ENCODE data around the gene ESYT3.
"Not testable (repeated sequence)": the region's sequence is repeated elsewhere in the genome, so short reads cannot be mapped to it uniquely, and the experiment has no call there.

The ESYT3 gene

DNA sequence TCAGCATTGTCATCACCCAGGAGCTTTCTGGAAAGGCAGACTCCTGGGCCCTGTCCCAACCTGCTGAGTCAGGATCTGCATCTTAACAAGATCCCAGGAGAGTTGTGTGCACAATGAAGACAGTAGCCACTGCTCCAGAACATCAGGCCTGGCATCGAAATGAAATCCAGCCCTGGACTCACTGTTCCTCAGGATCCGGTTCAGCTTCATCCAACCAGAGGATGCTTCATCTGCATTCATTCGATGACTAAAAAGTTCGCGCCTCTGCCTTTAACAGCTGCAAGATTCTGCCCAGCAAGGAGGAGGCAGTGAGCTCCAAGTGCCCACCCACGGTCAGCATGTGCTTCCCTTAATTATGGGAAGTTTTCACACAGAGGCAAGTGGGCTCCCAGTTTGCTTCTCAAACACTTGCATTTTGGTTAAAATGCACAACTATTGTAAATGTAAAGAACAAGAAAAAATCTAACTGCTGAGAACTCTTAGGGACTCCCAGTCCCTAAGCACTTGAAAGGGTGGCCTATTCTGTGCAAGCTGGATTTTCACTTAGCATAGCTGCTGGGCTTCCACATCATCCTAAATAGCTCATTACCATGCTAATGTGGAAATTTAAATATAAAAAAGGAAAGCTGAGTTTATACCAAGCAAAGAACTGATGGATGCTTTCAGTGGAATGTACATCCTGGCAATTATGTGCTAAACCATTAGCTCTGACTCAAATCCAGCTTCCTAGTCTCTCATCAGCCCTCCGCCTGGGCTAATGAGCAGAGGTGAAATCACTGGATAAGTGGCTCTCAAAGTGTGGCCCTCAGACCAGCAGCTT, 25.5 kb upstream of the ESYT3 start:
- TF ChIP-seq, protein P1, sequence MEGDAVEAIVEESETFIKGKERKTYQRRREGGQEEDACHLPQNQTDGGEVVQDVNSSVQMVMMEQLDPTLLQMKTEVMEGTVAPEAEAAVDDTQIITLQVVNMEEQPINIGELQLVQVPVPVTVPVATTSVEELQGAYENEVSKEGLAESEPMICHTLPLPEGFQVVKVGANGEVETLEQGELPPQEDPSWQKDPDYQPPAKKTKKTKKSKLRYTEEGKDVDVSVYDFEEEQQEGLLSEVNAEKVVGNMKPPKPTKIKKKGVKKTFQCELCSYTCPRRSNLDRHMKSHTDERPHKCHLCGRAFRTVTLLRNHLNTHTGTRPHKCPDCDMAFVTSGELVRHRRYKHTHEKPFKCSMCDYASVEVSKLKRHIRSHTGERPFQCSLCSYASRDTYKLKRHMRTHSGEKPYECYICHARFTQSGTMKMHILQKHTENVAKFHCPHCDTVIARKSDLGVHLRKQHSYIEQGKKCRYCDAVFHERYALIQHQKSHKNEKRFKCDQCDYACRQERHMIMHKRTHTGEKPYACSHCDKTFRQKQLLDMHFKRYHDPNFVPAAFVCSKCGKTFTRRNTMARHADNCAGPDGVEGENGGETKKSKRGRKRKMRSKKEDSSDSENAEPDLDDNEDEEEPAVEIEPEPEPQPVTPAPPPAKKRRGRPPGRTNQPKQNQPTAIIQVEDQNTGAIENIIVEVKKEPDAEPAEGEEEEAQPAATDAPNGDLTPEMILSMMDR (IDR thresholded peaks at IDR 0.05; ENCODE audit: borderline replicate concordance, insufficient read depth, low read depth, low read length) = no peak
- no peak overlapping the region for H3K4me3 ChIP-seq (ENCODE audit: low read depth, low read length)

- H3K4me3 ChIP-seq (ENCODE audit: low read depth, low read length) = no peak overlapping the region
- TF ChIP-seq, protein P1 (IDR thresholded peaks at IDR 0.05; ENCODE audit: borderline replicate concordance, insufficient read depth, low read depth, low read length) = no peak
Measured at GRCh38 chr3:138412821-138413551, 21.4 kb upstream of the ESYT3 start.

DNA sequence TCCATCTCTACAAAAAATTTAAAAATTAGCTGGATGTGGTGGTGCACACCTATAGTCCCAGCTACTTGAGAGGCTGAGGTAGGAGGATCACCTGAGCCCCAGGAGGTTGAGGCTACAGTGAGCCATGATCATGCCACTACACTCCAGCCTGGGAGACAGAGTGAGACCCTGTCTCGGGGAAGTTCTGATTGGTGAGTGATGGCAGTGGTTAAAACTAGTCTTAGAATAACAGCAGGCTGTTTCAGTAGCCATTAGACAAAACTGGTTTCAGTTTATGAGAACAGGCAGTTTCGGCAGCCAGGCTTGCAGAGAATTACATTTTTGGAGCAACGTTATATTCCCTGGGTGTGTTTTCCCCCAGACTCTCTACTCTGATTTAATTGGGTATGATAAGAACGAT, 18.2 kb upstream of the ESYT3 start:
- H3K4me3 ChIP-seq (ENCODE audit: low read depth, low read length) = not testable (repeated sequence)

DNA sequence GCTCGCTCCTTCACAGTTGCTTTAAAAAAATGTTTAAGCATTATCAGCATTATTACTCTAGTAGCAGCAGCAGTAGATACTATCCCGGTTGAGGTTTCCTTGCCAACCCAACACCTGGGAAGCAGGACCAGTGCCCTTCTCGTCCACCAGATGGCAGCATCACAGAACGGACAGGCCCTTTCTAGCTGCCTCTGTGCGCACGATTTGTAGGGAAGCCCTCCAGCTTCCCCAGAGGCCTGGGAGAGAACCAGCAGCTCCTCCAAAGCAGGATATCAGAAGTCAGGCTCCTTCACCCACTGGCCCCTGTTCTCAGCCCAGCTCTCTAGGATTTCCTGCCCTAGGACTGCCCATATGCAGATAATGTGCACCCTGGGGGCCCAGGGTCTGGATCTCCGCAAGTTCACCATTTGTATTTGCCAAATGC, 16.8 kb upstream of the ESYT3 start:
- TF ChIP-seq, protein P1 (IDR thresholded peaks at IDR 0.05; ENCODE audit: borderline replicate concordance, insufficient read depth, low read depth, low read length) = peak; percentile 90
- no peak overlapping the region for H3K4me3 ChIP-seq (ENCODE audit: low read depth, low read length)

GRCh38 chr3:138418601-138419206, 15.7 kb upstream of the ESYT3 start:
- H3K4me3 ChIP-seq (ENCODE audit: low read depth, low read length) = no peak overlapping the region
- TF ChIP-seq, protein P1 (IDR thresholded peaks at IDR 0.05; ENCODE audit: borderline replicate concordance, insufficient read depth, low read depth, low read length) = no peak

DNA sequence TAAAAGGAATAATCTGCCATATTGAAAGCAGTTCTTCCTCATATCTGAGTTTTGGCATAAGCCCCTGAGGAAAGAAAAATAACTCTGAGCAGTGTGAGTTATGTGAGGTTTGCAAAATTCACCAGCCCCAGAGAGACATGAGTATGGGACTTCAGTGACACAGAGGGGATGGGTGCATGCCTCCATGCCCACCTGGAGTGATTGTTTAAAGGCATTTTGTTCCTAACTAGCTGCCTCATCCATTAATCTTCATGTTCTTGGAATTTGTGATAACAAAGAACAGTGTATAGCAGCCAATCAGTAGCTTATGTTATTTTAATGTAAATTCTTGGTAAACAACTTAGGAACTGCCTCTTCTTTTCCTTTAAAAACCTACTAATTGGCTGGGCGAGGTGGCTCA, 11.1 kb upstream of the ESYT3 start:
- TF ChIP-seq, protein P1 (IDR thresholded peaks at IDR 0.05; ENCODE audit: borderline replicate concordance, insufficient read depth, low read depth, low read length) = no peak
- no peak overlapping the region for H3K4me3 ChIP-seq (ENCODE audit: low read depth, low read length)

DNA sequence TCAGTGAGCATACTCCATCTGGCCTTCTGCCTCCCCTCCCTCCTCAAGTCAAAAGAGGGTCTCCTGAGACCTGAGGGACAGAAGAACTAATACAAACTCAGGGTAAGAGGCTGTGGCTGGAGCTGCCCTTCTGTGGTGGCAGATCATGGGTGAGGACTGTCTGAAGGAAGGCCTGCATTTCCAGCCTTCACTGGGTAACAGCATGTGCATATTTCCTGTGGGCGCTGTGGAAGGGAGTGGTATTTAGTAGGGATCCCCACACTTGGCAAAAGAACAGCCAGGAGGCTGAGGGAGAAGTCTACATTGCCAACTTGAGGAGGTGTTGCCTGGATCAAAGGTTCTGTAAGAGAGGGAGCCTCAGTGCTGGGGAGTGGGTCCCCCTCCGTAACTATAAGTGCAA, 10.1 kb upstream of the ESYT3 start:
- H3K4me3 ChIP-seq (ENCODE audit: low read depth, low read length) = no peak overlapping the region
- TF ChIP-seq, protein P1 (IDR thresholded peaks at IDR 0.05; ENCODE audit: borderline replicate concordance, insufficient read depth, low read depth, low read length) = no peak
